HG03196 (cell line): ENCODE data around the gene AK4.

Source experiments
- ATAC-seq: cut with Tn5 transposase; IDR thresholded peaks from one replicate; pipeline ENCODE4 v1.9.1; 2021; ENCODE audit not compliant: unreplicated experiment

Gene AK4

GRCh38 chr1:65243491-65243890 lies 95.5 kb downstream of the AK4 start:
- no peak for ATAC-seq

DNA sequence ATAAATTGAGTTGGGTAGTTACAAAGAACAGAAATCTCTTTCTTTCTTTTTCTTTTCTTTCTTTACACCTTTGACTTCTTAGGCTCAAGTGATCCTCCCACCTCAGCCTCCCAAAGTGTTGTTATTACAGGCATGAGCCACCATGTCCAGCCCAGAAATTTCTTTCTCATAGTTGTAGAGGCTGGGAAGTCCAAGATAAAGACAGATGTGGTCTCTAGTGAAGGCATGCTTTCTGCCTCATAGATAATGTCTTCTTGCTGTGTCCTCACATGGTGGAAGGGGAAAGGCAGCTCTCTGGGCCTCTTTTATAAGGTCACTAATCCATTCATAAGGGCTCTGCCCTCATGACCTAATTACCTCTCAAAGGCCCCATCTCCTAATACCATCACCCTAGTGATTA lies 97.3 kb downstream of the AK4 start:
- ATAC-seq: no peak

DNA sequence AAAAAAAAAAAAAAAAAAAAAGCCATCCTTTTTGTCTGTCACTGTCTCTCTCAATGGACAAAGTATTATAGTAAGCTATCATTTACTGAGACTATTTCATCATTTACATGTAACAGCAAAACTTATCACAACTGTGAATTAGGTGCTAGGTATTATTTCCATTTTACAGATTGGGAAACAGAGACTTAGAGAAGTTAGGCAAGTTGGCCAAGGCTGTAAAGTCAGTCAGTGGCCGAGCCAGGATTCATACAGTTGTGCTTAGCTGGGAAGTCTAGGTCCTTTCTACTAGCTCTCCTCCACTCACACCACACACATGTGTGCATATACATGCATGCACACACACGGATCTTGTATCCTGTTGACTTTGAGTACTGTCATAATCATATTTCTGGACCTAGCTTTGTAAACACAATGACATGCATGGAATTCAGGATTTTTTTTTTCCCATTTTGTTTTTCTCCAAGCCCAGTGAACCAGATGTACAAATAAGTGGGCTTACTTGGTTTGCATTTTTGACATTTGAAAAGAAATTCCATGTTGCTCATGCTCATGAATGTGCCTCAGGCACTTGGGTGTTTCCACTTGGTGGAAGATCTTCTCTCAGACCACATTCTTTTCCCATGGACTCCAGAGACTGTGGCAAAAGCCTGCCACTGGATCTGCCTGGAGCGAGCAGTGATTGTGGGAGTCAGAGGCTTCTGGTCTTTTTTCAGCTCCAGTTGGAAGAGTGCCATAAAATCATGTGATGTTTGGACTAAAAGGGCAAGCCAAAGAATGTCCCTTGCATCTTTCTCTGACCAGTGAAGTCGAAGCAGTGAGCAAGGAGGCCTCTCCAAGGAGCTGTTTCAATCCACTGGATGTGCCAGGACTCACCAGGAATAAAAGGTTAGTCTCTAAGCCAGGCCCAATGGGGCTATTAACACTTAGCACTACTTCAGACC lies 99.7 kb downstream of the AK4 start:
- no peak for ATAC-seq

DNA sequence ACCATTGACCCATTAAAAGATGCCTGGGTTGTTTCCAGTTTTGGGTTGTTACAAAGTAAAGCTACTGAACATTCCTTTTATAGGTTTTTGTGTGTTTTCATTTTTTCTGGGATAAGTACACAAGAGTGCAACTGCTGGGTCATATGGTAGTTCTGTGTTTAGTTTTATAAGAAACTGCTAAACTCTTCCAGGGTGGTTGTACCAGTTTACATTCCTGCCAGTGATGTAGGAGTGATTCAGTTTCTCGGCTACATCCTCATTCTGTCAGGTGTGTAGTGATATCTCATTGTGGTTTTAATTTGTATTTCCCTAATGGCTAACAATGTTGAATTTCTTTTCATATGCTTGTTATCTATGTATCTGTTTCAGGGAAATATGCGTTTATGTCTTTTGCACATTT lies 102.8 kb downstream of the AK4 start:
- no peak for ATAC-seq

- peak; percentile 28 for ATAC-seq
These were observed 105.9 kb downstream of the AK4 start for GRCh38 chr1:65253800-65254319.

GRCh38 chr1:65254320-65255034 lies 106.5 kb downstream of the AK4 start:
- peak; percentile 96 for ATAC-seq

DNA sequence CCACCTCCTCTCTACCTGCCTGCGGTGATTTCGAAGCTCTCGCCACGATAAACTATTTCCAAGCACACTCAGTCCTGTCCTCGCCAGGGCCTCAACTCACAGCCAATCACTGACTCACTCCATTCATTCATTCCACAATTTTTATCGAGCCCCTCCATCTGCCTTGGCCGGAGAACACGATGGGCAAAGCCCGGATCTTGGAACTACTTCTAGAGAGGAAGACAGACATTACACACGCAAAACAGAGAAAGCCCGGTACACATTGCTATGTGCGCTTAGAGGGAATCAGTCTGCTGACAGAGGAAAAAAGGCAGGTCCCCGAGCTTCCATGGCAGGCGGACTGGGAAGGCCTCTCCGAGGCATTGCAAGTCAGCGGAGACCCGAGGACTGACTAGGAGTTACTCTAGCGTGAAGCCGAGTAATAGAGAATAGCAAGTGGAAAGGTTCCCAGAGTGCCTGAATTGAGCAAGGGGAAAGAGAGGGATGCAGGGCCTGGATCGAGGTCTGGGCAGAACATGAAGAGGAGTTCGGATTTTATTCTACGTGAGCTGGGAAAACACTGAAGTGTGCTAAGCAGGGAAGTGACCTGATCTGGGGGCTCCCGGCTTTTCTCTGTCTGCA lies 107.1 kb downstream of the AK4 start:
- ATAC-seq: no peak

DNA sequence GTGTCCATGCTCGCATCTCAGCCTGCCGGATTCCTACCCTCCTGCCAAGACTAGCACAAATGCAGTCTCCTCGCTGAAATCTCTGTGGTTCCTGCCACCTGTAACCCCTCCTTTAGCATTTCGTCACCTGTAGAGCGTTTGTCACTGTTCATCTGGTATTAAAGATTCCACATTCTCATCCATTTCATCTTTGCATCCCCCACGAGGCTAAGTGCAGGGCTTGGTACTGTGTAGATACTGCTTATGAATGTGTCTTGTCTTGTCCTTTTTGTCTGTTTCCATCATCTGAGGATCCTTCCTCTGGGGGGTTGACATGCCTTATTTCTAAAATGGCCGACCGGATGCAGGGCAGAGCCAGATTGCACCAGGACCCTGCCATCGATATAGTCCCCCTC lies 107.7 kb downstream of the AK4 start:
- no peak for ATAC-seq

DNA sequence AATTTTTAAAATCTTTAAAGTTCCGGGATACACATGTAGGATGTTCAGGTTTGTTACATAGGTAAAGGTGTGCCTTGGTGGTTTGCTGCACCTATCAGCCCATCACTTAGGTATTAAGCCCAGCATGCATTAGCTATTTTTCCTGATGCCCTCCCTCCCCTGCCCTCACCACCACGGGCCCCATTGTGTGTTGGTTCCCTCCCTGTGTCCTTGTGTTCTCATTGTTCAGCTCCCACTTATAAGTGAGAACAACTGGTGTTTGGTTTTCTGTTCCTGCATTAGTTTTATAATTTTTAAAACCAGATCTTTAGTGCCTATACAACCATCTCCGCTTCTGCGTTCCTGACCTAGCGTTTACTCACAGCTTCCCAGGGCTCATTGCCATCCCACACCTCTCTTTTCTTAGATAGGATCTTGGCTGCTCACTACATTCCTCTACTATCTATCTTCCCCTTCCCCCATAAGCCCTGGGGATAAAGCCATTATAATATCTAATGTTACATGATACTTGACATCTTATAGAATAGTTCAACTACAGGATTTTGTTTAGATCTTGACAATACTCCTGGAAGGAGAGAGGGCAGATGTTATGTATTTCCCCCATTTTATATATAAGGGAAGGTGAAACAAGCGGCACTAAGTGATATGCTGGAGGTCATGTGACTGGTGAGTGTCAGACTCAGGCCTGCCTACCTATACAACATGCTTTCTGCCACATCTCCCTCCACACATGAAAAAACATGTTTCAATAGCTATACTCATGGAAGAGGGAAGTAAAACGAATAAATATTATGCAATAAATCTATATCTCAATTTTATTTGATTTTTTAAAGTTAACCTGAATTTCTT lies 109.1 kb downstream of the AK4 start:
- ATAC-seq: no peak

DNA sequence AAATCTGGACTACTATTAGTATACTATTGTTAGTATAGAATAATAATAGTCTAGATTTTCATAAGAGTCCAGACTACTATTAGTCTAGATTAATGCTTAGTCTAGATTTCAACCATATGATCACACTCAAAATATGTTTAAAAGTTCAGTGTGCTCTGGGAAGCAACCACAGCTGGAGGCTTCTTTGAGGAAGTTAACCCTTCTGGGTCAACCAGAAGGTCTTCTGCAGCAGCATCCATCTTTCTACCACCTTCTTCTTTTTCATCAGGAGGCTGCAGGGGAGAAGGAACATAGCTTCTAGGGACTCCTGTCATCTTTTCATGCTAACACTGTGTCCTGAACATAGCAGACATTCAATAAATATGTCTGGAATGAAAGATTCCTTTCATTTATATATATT lies 110.1 kb downstream of the AK4 start:
- ATAC-seq: no peak

- no peak for ATAC-seq
These were observed 111.8 kb downstream of the AK4 start for GRCh38 chr1:65259816-65260215.

DNA sequence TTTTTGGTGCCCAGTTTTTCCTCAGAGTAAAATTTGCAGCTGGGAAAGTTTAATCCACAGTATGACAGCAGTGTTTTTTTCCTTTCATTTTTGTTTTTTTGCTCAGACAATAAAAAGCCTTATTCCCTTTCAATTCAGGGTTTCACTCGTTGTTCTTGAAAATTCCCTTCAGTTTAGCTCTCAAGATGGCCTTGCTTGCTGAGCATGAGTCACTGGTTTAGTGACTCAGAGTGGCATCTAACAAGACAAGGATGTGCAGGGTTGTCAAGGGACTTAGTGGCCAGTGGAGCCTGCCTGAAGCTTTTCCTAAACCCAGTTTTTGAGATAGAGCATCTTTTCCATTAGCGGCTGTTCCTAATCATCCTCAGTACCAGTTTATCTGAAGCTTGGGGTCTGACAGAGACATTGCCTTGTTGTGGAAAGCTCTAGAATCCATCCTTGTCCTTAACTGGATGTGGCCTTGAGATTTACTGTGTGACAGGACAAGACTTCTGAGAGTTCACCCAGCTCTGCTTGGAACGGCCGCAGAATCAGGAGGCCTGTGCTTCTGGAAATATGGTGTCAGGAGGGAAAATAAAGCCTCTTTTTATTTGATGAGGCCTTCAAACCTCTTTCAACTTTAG lies 113.0 kb downstream of the AK4 start:
- ATAC-seq: peak; percentile 59

DNA sequence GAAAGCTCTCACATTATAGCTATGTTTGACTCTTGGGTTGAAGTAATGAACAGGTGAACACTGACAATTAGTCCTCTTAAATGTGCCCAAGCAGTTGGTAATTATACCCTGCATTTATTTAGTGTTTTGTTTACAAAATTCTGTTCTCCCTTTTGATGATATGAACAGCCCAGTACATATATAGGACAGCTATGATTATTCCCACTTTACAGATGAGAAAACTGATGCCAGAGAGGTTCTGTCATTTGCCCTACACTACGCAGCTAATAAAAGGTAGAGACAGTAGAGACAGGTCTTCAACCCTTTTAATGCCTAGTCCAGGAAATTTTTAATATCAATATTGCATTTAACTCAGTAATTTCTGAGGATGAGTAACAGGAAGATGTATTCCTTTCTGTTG lies 115.3 kb downstream of the AK4 start:
- ATAC-seq: no peak

DNA sequence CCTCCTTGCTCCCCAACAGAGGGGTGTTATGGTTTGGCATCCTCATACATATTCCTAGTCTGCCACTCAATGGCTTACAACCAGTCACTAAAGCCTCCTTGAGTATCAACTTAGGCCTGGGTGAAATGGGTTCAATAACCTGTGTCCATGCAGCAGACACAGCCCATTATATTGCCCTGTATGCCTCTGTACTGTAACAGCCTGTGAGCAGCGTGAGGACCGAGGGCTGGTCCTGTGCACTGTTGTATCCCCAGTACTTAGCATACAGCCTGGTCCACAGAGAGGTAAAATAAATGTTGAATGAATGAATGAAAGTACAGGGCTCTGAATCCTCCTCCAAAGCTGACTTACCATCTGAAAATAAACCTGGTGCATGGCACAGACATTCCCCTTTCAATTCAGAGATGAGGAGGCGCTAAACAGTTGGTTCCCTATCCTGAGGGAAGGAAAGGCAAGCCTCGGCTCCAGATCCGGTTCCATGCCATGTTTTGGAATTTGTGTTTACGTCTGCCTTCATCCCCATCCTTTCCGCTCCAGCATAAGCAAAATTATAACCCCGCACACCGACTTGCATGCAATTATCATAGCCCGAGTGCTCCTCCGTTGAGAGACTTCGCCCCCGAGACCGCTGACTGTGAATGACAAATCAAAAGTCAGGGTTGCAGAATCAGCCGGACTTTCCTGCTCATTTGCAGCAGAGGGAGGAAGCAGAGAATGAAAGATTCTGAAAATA lies 116.4 kb downstream of the AK4 start:
- no peak for ATAC-seq

DNA sequence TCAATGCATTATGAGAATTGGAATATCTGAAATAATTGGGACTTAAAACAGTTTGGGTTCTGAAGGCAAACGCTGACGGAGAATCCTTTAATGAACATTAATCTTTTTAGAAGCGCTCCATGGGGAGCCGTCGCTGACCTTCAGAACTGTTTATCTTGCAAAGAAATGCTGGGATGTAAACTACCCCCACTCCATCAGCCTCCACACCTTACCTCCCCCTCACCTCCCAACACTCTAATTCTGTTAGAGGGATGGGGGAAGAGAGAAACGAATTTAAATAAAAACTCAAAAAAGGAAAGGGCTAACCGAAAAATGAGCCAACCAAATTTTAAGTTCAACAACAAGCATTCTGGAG lies 117.3 kb downstream of the AK4 start:
- ATAC-seq: no peak

DNA sequence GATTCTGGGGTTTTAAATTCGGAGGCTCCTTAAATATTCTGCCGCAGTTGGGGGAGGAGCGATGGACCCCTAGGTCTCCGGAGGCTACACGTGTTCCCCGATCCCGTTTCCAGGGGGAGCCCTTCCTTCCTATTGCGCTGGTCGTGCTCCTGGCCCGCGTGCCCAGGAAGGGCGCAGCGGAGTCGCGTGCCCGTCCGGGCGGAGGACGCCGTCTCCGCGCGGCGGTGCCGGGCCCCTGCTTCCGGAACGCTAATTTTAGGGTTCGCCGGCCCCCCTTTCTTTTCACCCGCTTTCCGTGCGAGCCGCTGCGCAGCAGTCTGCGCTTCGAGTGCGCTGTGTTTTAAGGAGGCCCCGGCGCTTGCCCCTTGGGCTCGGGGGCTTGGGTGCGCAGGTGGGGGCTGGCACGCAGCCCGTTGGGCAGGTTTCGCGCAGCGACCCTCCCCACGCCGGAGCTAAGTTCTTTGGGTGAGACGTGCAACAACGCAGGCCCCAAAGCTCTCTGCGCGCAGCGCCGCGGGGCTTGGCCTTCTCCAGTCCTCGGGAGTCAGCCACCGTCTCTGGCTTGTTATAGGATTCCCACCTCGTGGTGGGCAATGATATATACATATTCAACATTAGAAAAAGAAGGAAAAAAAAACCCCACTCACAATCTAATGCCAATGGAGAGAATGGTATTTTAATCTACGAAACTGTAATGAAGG lies 117.8 kb downstream of the AK4 start:
- ATAC-seq: peak; percentile 29

- no peak for ATAC-seq
These were observed 118.5 kb downstream of the AK4 start for GRCh38 chr1:65266476-65266875.

- ATAC-seq: no peak
These were observed 119.3 kb downstream of the AK4 start for GRCh38 chr1:65267271-65267670.

GRCh38 chr1:65267683-65268082 lies 119.7 kb downstream of the AK4 start:
- no peak for ATAC-seq
